Muscle of arm (tissue), 14 donors: ENCODE data around the gene TAF11L8. TPM values are rescaled to one million over a fixed set of nuclear protein-coding genes. Genes with fewer than 3 reads are reported as not detected.
"Not testable (repeated sequence)": the region's sequence is repeated elsewhere in the genome, so short reads cannot be mapped to it uniquely, and the experiment has no call there.

Experiments
- DNase-seq: peaks from one replicate; pipeline ENCODE4 v3.0.0-alpha.2; 2013
- long read RNA-seq, 11 donors: transcript quantifications; one replicate each; lab custom pipeline, GENCODE V29; 2026
- polyA plus RNA-seq, 12 donors: library from polyadenylated mRNA; unstranded; fragments of 120-200 nt; gene quantifications; one replicate each; pipeline ENCODE4 v1.2.1, GENCODE V29; 2013; ENCODE audit not compliant: insufficient read length in 12 of 12

TAF11L8 gene
- polyA plus RNA-seq, result not detected
- long read RNA-seq, donor 1, result 0 reads
- long read RNA-seq, donor 2, result 0 reads
- long read RNA-seq, donor 3, result 0 reads
- long read RNA-seq, donor 4, result 0 reads
- long read RNA-seq, donor 5, result 0 reads
- long read RNA-seq, donor 6, result 0 reads
- long read RNA-seq, donor 7, result 0 reads
- long read RNA-seq, donor 8, result 0 reads
- long read RNA-seq, donor 9, result 0 reads
- long read RNA-seq, donor 10, result 0 reads
- long read RNA-seq, donor 11, result 0 reads

DNA sequence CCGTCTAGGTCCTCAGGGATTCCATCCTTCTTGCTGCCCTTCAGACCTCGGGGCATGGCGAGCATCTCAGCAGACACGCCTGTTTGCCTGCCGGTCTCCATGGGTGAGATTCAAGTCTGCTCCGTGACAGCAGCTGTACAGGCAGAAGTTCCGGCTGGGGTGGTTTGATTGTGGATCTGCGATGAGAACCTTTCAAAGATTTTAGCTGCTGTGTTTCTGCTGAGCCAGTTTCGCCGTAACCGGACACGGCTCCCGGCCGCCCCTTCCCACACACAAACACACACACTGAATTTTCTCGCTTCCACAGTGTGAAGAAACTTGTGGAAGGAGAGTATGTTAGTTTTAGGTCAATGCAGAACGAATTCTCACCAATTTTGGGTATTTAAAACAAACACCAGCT, at the start of gene TAF11L8:
Gene TAF11L8 (minus strand): TSS at position 101 of the 400 bp plus-strand sequence.
- not testable (repeated sequence) for DNase-seq

DNA sequence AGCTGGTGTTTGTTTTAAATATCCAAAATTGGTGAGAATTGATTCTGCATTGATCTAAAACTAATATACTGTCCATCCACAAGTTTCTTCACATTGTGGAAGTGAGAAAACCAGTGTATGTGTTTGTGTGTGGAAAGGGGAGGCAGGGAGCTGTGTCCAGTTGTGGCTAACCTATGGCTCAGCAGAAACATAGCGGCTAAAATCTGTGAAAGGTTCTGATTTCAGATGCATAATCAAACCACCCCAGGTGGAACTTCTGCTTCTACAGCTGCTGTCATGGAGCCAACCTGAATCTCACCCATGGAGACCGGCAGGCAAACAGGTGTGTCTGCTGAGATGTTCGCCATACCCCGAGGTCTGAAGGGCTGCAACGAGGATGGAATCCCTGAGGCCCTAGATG, 43.4 kb upstream of the TAF11L8 start, which contains the start of gene TAF11L14:
Gene TAF11L14 (plus strand): TSS at position 301 of the 400 bp plus-strand sequence.
- no peak for DNase-seq

DNA sequence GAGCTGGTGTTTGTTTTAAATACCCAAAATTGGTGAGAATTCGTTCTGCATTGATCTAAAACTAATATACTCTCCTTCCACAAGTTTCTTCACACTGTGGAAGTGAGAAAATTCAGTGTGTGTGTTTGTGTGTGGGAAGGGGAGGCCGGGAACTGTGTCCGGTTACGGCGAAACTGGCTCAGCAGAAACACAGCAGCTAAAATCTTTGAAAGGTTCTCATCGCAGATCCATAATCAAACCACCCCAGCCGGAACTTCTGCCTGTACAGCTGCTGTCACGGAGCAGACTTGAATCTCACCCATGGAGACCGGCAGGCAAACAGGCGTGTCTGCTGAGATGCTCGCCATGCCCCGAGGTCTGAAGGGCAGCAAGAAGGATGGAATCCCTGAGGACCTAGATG, 41.0 kb upstream of the TAF11L8 start, which contains the start of gene TAF11L13:
Gene TAF11L13 (plus strand): TSS at position 301 of the 400 bp plus-strand sequence.
- not testable (repeated sequence) for DNase-seq

DNA sequence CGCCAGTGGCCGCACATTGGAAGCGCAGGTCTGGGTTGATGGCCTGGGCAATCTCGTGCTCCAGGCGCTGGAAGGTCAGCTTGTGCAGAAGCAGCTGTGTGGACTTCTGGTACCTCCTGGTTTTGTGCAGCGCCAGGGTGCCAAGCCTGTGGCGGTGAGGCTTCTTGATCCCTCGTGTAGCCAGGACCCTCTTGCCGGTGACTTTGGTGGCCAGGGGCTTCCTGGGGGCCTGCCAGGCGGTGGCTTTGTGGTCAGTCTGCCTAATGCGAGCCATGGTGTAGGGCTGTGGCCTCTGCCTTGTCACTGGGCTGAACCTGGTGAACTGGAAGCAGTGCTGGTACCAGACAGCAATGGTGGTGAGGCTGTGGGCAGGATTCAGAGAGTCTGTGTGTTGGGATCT, 34.9 kb upstream of the TAF11L8 start:
- DNase-seq, result no peak

DNA sequence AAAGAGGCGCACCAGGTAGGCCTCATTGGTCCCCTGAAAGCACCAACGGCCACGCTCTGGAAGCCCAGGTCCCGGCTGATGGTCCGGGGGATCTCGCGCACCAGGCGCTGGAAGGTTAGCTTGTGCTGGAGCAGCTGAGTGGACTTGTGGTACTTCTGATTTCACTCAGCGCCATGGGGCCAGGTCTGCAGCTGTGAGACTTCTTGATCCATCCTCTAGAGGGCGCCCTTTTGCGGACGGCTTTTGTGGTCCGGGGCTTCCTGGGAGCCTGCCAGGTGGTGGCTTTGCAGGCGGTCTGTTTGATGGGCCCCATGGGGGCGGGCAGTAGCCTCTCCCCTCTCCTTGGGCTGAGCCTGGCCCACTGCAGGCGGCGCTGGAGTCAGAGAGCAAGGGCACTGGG, 29.9 kb upstream of the TAF11L8 start:
- no peak for DNase-seq

DNA sequence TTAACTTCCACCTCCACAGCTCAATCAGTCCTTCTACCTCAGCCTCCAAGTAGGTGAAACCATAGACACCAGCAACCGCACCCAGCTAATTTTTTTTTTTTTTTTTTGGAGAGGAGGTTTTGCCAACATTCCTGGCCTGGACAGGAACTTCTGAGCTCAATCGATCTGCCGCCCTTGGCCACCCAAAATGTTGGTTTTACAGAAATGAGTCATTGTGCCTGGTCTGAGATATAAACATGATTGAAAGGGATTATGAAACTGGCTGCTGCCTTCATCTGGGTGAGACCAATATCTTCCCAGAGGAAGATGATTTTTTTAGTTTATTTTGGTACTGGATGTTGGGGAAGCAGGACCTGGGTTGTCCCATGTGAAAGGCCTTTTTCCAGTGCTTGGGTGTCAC, 28.6 kb upstream of the TAF11L8 start:
- DNase-seq, result no peak

DNA sequence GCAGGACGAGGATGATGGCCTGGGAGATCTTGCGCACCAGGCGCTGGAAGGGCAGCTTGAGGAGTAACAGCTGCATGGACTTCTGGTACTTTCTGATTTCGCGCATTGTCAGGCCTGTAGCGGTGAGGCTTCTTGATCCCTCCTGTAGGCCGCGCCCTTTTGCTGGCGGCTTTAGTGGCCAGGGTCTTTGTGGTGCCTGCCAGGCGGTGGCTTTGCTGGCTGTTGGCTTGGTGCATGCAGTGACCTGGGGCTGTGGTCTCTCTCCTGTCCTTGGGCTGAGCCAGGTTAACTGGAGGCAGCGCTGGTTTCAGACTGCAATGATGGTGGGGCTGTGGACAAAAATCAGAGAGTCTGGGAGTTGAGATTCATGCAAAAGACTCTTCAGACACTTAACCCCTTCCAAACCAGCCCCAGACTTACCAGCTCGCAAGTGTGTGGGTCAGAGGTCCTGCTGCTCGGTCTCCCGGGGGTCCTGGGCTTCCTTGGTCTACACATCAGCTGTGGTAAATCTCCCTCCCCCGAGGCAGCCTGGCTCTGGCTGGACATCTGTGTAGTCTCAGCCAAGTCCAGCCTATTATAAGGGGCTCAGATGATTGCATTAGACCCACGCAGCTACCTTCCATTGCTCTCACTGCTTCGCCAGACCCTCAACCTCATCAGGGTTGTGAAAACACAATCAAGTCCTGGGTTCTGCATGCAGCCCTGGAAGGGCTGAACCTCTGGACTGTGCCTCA, 24.3 kb upstream of the TAF11L8 start:
- no peak for DNase-seq

DNA sequence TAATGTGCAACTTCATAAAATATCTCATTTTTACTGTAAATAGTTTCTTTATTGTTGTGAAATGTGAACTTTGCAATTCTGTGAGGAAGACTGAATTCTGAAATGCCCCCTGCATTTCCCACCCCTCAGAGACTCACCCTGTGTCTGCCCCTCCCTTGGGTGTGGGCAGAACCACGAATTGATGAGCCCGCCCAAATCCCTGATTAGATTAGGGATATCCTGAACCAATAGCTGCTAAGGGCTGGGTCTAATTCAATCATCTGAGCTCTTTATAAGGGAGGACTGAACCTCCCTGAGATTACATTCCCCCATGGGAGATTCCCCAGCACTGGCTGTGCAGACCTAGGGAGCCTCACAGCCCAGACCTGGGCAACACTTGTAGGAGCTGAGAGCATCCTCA, 19.3 kb upstream of the TAF11L8 start, which contains the start of gene TAF11L12:
Gene TAF11L12 (plus strand): TSS at position 301 of the 400 bp plus-strand sequence.
- DNase-seq, result not testable (repeated sequence)

DNA sequence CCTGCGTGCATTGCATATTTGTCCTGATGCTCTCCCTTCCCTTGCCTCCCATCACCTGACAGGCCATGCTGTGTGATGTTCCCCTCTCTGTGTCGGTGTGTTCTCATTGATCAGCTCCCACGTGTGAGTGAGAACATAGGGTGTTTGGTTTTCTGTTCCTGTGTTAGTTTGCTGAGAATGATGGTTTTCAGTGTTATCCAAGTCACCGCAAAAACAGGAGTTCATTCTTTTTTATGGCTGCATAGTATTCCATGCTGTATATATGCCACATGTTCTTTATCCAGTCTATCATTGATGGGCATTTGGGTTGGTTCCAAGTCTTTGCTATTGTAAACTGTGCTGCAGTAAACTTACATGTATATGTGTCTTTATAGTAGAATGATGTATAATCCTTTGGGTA, 16.7 kb upstream of the TAF11L8 start:
- DNase-seq, result not testable (repeated sequence)

DNA sequence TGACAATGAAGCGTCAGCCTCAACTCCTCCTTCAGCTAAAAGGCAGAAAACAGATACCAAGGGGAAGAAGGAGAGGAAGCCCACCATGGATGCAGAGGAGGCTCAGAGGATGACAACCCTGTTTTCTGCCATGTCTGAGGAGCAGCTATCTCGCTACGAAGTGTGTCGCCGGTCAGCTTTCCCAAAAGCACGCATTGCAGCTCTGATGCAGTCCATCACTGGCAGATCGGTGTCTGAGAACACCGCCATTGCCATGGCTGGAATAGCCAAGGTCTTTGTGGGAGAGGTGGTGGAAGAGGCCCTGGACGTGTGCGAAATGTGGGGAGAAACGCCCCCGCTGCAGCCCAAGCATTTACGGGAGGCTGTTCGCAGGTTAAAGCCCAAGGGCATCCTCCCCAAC, 14.2 kb upstream of the TAF11L8 start:
- no peak for DNase-seq

DNA sequence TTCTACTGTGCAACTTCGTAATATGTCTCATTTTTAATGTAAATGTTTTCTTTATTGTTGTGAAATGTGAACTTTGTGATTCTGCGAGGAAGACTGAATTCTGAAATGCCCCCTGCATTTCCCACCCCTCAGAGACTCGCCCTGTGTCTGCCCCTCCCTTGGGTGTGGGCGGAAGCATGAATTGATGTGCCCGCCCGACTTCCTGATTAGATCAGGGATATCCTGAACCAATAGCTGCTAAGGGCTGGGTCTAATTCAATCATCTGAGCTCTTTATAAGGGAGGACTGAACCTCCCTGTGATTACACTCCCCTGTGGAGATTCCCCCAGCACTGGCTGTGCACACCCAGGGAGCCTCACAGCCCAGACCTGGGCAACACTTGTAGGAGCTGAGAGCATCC, 13.1 kb upstream of the TAF11L8 start, which contains the start of gene TAF11L11:
Gene TAF11L11 (plus strand): TSS at position 304 of the 400 bp plus-strand sequence.
- not testable (repeated sequence) for DNase-seq

DNA sequence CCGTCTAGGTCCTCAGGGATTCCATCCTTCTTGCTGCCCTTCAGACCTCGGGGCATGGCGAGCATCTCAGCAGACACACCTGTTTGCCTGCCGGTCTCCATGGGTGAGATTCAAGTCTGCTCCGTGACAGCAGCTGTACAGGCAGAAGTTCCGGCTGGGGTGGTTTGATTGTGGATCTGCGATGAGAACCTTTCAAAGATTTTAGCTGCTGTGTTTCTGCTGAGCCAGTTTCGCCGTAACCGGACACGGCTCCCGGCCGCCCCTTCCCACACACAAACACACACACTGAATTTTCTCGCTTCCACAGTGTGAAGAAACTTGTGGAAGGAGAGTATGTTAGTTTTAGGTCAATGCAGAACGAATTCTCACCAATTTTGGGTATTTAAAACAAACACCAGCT, 7.0 kb upstream of the TAF11L8 start, which contains the start of gene TAF11L10:
Gene TAF11L10 (minus strand): TSS at position 101 of the 400 bp plus-strand sequence.
- DNase-seq, result not testable (repeated sequence)

DNA sequence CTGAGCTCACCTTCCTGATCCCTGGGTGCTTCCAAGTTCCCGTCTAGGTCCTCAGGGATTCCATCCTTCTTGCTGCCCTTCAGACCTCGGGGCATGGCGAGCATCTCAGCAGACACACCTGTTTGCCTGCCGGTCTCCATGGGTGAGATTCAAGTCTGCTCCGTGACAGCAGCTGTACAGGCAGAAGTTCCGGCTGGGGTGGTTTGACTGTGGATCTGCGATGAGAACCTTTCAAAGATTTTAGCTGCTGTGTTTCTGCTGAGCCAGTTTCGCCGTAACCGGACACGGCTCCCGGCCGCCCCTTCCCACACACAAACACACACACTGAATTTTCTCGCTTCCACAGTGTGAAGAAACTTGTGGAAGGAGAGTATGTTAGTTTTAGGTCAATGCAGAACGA, 3.5 kb upstream of the TAF11L8 start, which contains the start of gene TAF11L9:
Gene TAF11L9 (minus strand): TSS at position 140 of the 400 bp plus-strand sequence.
- not testable (repeated sequence) for DNase-seq

DNA sequence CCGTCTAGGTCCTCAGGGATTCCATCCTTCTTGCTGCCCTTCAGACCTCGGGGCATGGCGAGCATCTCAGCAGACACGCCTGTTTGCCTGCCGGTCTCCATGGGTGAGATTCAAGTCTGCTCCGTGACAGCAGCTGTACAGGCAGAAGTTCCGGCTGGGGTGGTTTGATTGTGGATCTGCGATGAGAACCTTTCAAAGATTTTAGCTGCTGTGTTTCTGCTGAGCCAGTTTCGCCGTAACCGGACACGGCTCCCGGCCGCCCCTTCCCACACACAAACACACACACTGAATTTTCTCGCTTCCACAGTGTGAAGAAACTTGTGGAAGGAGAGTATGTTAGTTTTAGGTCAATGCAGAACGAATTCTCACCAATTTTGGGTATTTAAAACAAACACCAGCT, 5.1 kb downstream of the TAF11L8 start, which contains the start of gene TAF11L7:
Gene TAF11L7 (minus strand): TSS at position 101 of the 400 bp plus-strand sequence.
- not testable (repeated sequence) for DNase-seq

Other genes starting within 250 kb of the TAF11L8 start
- not detected for gene TAF11L2, start 92.7 kb downstream of the TAF11L8 start, polyA plus RNA-seq
- not detected for gene TAF11L3, start 72.6 kb downstream of the TAF11L8 start, polyA plus RNA-seq
- not detected for gene TAF11L4, start 69.2 kb downstream of the TAF11L8 start, polyA plus RNA-seq
- not detected for gene TAF11L5, start 65.7 kb downstream of the TAF11L8 start, polyA plus RNA-seq
- not detected for gene TAF11L6, start 62.3 kb downstream of the TAF11L8 start, polyA plus RNA-seq
- gene TAF11L7, start 5.2 kb downstream of the TAF11L8 start, polyA plus RNA-seq, result not detected
- gene TAF11L9, start 3.4 kb upstream of the TAF11L8 start, polyA plus RNA-seq, result not detected
- gene TAF11L10, start 6.9 kb upstream of the TAF11L8 start, polyA plus RNA-seq, result not detected
- not detected for gene TAF11L11, start 13.2 kb upstream of the TAF11L8 start, polyA plus RNA-seq
- not detected for gene TAF11L12, start 19.4 kb upstream of the TAF11L8 start, polyA plus RNA-seq
- gene TAF11L13, start 41.1 kb upstream of the TAF11L8 start, polyA plus RNA-seq, result not detected
- not detected for gene TAF11L14, start 43.5 kb upstream of the TAF11L8 start, polyA plus RNA-seq